Tibial nerve (tissue), 4 donors: ENCODE results near the gene RPS6KA2. TPM values are rescaled to one million over a fixed set of nuclear protein-coding genes. Genes with fewer than 3 reads are reported as not detected.

Experiments used
- DNase-seq, 2 donors: peaks; one replicate each; pipeline ENCODE4 v3.0.0-alpha.2; 2019; ENCODE audit warnings: low spot score in 2 of 2
- H3K27ac ChIP-seq, 4 donors: fragments of 200-600 bp; sonication (generic) in 3 of 4; one replicate each; pipeline ENCODE4 v1.5.1; 2017 to 2019; ENCODE audit warnings: mild to moderate bottlenecking in 1 of 4
- H3K27me3 ChIP-seq, 2 donors: fragments of 200-600 bp; sonication (generic) in 1 of 2; one replicate each; pipeline versions ENCODE4 v1.5.1 to v1.6.0; 2017 to 2019
- H3K36me3 ChIP-seq, 3 donors: fragments of 200-600 bp; sonication (generic); one replicate each; pipeline ENCODE4 v1.5.1; 2018 to 2019
- H3K4me1 ChIP-seq, 4 donors: fragments of 200-600 bp; sonication (generic) in 3 of 4; one replicate each; pipeline ENCODE4 v1.5.1; 2017 to 2019
- H3K4me3 ChIP-seq, 4 donors: fragments of 200-600 bp; sonication (generic) in 3 of 4; one replicate each; pipeline ENCODE4 v1.5.1; 2017 to 2019; ENCODE audit warnings: mild to moderate bottlenecking in 1 of 4, moderate library complexity in 1 of 4
- H3K9me3 ChIP-seq, 4 donors: fragments of 200-600 bp; sonication (generic) in 3 of 4; one replicate each; pipeline ENCODE4 v1.5.1; 2017 to 2019
- EP300 ChIP-seq, 2 donors: sonication (generic); formaldehyde crosslinking; IDR thresholded peaks; one replicate each; pipeline ENCODE4 v1.6.1; 2017; ENCODE audit warnings: antibody characterized with exemption in 2 of 2, mild to moderate bottlenecking in 1 of 2
- POLR2A ChIP-seq, 2 donors: fragments of 450-650 bp; IDR thresholded peaks; one replicate each; pipeline ENCODE4 v1.6.1; 2017; ENCODE audit warnings: antibody characterized with exemption in 2 of 2, mild to moderate bottlenecking in 2 of 2, moderate library complexity in 2 of 2
- WGBS, 2 donors: methylation state at CpG; one replicate each; pipeline ENCODE4 v1.1.5; 2018; 5-methylcytosine and 5-hydroxymethylcytosine counted together
- total RNA-seq, 4 donors: library from RNA; depleted of rRNA; stranded (reverse); fragments of >200 nt; gene quantifications; one replicate each; pipeline ENCODE4 v1.1.0, GENCODE V29; 2016
- TF ChIP-seq, protein P1 (sequence below), 5 experiments: fragments of 200-600 bp in 3 of 5; fragments of 450-650 bp in 2 of 5; sonication (generic) in 3 of 5; IDR thresholded peaks; one replicate each; pipeline ENCODE4 v1.5.1; 2016 to 2019; ENCODE audit warnings: antibody characterized with exemption in 5 of 5, mild to moderate bottlenecking in 3 of 5, moderate library complexity in 2 of 5

RPS6KA2 gene
- total RNA-seq, 4 donors from 2014 or later = 89.6 to 153 (median 103) TPM

DNA sequence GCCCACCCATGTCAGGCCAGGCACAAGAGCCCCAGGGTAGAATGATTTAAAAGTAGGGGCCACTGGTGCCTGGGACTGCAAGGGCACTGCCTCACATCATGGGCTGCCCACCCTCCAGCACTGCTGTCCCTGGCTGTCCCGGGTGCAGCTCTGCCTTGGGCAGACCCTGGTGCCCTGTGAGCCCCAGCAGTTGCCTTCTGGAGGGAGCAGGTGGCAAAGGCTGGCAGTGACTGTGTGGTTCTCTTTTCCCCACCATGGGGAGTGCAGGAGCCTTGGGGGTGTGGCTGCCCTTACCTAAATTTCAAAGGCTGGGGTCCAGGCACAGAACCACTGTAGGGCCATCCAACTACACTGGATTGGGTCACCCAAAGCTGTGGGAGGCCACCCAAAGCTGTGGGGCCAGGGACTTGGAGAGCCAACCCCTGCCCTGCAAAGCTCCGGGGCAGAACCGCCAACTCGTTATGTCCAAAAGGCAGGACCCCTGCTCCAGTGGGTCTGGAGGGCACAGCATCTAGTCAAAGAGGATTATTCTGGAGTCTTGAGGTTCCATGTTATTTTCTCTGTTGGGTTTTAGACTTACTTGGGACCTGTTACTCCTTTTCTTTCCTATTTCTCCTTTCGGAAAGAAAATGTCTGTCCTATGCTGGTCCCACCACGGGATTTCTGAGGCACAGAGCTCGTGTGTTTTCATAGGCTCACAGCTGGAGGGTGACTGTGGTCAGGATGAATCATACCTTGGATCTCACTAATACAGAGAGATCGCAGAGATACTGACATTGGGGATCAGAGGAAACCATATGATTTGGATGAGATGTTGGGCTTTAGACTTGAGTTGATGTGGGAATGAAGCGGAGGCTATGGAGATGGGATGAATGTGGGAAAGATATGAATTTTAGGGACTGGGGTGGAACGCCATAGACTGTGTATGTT lies 105.9 kb downstream of the RPS6KA2 start:
- H3K27me3 ChIP-seq = no peaks in the 10 kb centered on the region

DNA sequence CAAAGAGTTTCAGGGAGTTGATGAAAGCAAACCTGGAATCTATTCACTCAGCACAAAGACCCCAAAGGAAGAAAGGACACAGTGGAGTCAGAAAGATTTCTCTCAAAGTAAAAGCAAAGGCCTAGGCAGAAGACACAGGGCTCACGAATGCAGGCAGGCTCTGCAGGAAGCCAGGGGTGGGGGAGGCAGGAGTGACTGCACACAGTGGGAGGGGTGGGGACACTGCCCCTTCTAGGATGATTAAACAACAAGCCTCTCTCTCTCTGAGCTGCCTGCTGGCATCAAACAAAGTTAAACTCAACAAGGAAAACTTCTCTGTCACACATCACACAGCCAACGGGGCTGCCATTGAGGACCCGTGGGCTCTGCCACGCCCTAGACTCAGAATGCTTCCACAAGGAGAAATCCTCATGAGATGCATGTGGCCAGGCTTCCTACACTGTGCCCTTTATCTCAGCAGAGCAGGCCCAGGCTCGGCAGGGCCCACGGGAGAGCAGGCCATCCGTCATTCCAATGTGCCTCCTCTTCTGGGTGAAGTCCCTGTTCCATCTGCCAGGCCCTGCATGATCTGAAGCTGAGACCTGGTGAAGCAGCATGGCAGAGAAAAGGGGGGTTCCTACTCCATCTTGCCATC lies 110.7 kb downstream of the RPS6KA2 start:
- H3K4me3 ChIP-seq = no peak overlapping the region
- H3K27me3 ChIP-seq = no peaks in the 10 kb centered on the region
- no peaks in the 10 kb centered on the region for H3K4me1 ChIP-seq
- TF ChIP-seq POLR2A (IDR thresholded peaks at IDR 0.05) (no peak), EP300 (IDR thresholded peaks at IDR 0.05) (no peak)
- TF ChIP-seq, protein P1, sequence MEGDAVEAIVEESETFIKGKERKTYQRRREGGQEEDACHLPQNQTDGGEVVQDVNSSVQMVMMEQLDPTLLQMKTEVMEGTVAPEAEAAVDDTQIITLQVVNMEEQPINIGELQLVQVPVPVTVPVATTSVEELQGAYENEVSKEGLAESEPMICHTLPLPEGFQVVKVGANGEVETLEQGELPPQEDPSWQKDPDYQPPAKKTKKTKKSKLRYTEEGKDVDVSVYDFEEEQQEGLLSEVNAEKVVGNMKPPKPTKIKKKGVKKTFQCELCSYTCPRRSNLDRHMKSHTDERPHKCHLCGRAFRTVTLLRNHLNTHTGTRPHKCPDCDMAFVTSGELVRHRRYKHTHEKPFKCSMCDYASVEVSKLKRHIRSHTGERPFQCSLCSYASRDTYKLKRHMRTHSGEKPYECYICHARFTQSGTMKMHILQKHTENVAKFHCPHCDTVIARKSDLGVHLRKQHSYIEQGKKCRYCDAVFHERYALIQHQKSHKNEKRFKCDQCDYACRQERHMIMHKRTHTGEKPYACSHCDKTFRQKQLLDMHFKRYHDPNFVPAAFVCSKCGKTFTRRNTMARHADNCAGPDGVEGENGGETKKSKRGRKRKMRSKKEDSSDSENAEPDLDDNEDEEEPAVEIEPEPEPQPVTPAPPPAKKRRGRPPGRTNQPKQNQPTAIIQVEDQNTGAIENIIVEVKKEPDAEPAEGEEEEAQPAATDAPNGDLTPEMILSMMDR (IDR thresholded peaks at IDR 0.05) = no peak
- no peak overlapping the region for H3K27ac ChIP-seq
- WGBS, 2 donors = 59 to 69% methylated on average over 7 of the region's 7 CpGs
- H3K9me3 ChIP-seq = peaks cover 0 to 5% (median 0%) of the 10 kb centered on the region in 4 donors
- DNase-seq = no peak
- peaks cover 0 to 45% (median 0%) of the 10 kb centered on the region in 3 donors for H3K36me3 ChIP-seq

More for the DNA sequence above, 105.9 kb downstream of the RPS6KA2 start:
- H3K27ac ChIP-seq = no peak overlapping the region
- no peak overlapping the region for H3K4me3 ChIP-seq
- H3K9me3 ChIP-seq = peaks cover 0 to 5% (median 0%) of the 10 kb centered on the region in 4 donors
- 90 to 91% methylated on average over 6 to 10 of the region's 10 CpGs for WGBS, 2 donors
- H3K4me1 ChIP-seq = no peaks in the 10 kb centered on the region
- TF ChIP-seq POLR2A (IDR thresholded peaks at IDR 0.05) (no peak), EP300 (IDR thresholded peaks at IDR 0.05) (no peak)
- TF ChIP-seq, protein P1 (IDR thresholded peaks at IDR 0.05) = no peak
- H3K36me3 ChIP-seq = peaks cover 0 to 64% (median 0%) of the 10 kb centered on the region in 3 donors
- no peak for DNase-seq

DNA sequence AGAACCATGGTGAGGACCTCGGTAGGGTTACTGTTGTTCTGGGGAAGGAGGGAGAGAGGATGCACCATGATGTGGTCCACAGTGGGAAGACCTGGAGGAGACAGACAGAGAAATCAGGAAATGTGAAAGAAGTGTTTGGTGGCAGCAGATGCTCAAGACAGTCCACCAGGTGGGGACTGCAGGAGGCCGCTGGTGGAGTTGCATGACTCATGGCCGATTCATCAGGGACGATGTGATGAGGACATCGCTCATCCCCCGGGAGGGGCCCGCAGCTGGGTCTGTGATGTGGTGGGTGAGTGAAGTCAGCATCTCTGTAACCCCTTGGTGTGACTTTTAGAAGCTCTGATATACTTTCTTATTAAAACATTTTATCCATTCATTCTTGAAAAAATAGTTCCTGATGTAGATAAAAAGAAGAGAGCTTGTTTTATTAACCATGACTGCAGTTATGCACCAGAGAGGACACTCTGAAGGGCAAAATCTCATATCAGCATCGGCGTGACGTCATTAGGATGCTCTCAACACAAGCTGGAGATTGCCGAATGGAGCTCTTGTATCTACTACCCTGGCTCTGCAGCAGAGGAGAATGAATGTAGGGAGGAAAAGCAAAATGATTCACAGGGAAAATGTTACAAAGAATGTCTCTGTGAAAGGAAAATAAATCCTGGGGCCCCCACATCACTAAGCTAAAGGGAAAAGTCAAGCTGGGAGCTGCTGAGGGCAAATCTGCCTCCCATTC lies 111.8 kb downstream of the RPS6KA2 start:
- Histone ChIP-seq H3K9me3 (peaks cover 0 to 5% (median 0%) of the 10 kb centered on the region in 4 donors), H3K36me3 (peaks cover 0 to 35% (median 0%) of the 10 kb centered on the region in 3 donors)
- no peak for DNase-seq

DNA sequence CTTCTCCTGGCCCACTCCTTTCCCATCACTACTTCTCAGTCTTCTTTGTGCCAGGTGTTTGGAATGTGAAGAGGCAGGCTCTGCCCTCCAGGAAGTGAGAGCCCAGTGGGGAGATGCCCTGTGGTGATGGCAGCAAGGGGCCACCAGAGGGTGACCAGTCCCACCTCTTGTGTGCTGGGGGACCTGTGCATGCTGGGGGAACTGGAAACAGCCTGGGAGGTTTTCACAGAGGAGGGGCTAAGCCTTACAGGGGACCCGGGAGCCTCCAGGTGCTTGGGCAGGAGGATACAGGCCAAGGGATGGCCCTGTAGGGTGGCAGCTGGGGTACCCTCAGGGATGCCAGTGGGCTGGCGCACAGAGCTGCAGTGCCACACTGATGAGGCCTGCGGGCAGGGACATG lies 112.9 kb downstream of the RPS6KA2 start:
- Histone ChIP-seq H3K27me3 (no peaks in the 10 kb centered on the region), H3K27ac (no peak overlapping the region), H3K9me3 (peaks cover 0 to 5% (median 0%) of the 10 kb centered on the region in 4 donors), H3K4me3 (no peak overlapping the region), H3K36me3 (peaks cover 0 to 35% (median 2%) of the 10 kb centered on the region in 3 donors), H3K4me1 (no peaks in the 10 kb centered on the region)
- WGBS, 2 donors = 81 to 84% methylated on average over 3 of the region's 3 CpGs
- TF ChIP-seq POLR2A (IDR thresholded peaks at IDR 0.05) (no peak), EP300 (IDR thresholded peaks at IDR 0.05) (no peak)
- TF ChIP-seq, protein P1 (IDR thresholded peaks at IDR 0.05) = no peak
- no peak for DNase-seq

More for the DNA sequence above, 111.8 kb downstream of the RPS6KA2 start:
- no peaks in the 10 kb centered on the region for H3K4me1 ChIP-seq
- 58 to 63% methylated on average over 11 of the region's 11 CpGs for WGBS, 2 donors
- no peaks in the 10 kb centered on the region for H3K27me3 ChIP-seq
- TF ChIP-seq, protein P1 (IDR thresholded peaks at IDR 0.05) = no peak
- TF ChIP-seq POLR2A (IDR thresholded peaks at IDR 0.05) (no peak), EP300 (IDR thresholded peaks at IDR 0.05) (no peak)
- no peak overlapping the region for H3K4me3 ChIP-seq
- no peak overlapping the region for H3K27ac ChIP-seq
